Lower leg skin (tissue), 3 donors: ENCODE measurements around the gene SCLY.

Experiments used
- CTCF ChIP-seq, 3 donors: fragments of 450-650 bp; IDR thresholded peaks; one replicate each; pipeline ENCODE4 v1.5.1; 2016; ENCODE audit warnings: antibody characterized with exemption in 3 of 3, mild to moderate bottlenecking in 3 of 3, moderate library complexity in 2 of 3
- POLR2A ChIP-seq, 2 donors: fragments of 450-650 bp; IDR thresholded peaks; one replicate each; pipeline ENCODE4 v1.6.1; 2016 to 2017; ENCODE audit warnings: antibody characterized with exemption in 2 of 2, mild to moderate bottlenecking in 1 of 2, moderate library complexity in 1 of 2

- no peak for TF ChIP-seq POLR2A (IDR thresholded peaks at IDR 0.05)
- no peak for TF ChIP-seq CTCF (IDR thresholded peaks at IDR 0.05)
These were observed 32.7 kb downstream of the SCLY start for GRCh38 chr2:238093181-238094140.
